ENCODE results near the gene SPSB4.

- TF ChIP-seq TAF1 (IDR thresholded peaks at IDR 0.05; ENCODE audit: borderline replicate concordance, low read depth, low read length) (no peak), POLR2A (IDR thresholded peaks at IDR 0.05; ENCODE audit: low read depth, low read length) (no peak)
These were observed 13.2 kb downstream of the SPSB4 start for GRCh38 chr3:141064255-141064926.
